ENCODE measurements around the gene OR2S2. TPM values are rescaled to one million over a fixed set of nuclear protein-coding genes. Genes with fewer than 3 reads are reported as not detected.

OR2S2 gene
- total RNA-seq, 6 donors from 2014 or later: not detected

- Histone ChIP-seq H3K4me1 (peaks cover 63 to 80% (median 77%) of the 10 kb centered on the region in 4 donors), H3K27ac (peak within 1 kb of the TSS; percentile 94 to 98 (median 95)), H3K4me3 (peak within 1 kb of the TSS in 3 of 4 donors; percentile 30 to 46 (median 41)), H3K27me3 (no peaks in the 10 kb centered on the region), H3K9me3 (no peaks in the 10 kb centered on the region), H3K36me3 (no peaks in the 10 kb centered on the region)
- DNase-seq (peak in 1 of 2 donors; percentile 43), ATAC-seq (ENCODE audit: low FRiP score in 2 of 2) (no peak)
- peak in 1 of 4 donors; percentile 17 for TF ChIP-seq POLR2A (IDR thresholded peaks at IDR 0.05)
- no peak for TF ChIP-seq CTCF (IDR thresholded peaks at IDR 0.05)
- peak in 1 of 2 donors; percentile 8 for TF ChIP-seq POLR2AphosphoS5 (IDR thresholded peaks at IDR 0.05)
- WGBS, 2 donors: 55 to 76% methylated on average over 11 of the region's 11 CpGs
Observed at GRCh38 chr9:35909274-35909673, 48.7 kb downstream of the OR2S2 start, which contains the start of gene SPAAR. SPAAR (plus strand) TSS chr9:35909490; CDS start chr9:35910464, 974 bp downstream.

GRCh38 chr9:35908504-35909125, 49.3 kb downstream of the OR2S2 start:
- TF ChIP-seq POLR2AphosphoS5 (IDR thresholded peaks at IDR 0.05) (no peak), POLR2A (IDR thresholded peaks at IDR 0.05) (no peak), EP300 (IDR thresholded peaks at IDR 0.05) (no peak), CTCF (IDR thresholded peaks at IDR 0.05) (no peak)
- H3K4me3 ChIP-seq: no peak overlapping the region
- WGBS, 2 donors: 42 to 53% methylated on average over 9 of the region's 9 CpGs

GRCh38 chr9:35907711-35908503, 50.0 kb downstream of the OR2S2 start:
- Histone ChIP-seq H3K9me3 (no peaks in the 10 kb centered on the region), H3K27ac (peak overlapping the region; percentile 94 to 98 (median 95)), H3K4me3 (peak overlapping the region in 3 of 4 donors; percentile 0 to 41 (median 22)), H3K36me3 (no peaks in the 10 kb centered on the region), H3K27me3 (no peaks in the 10 kb centered on the region), H3K4me1 (peaks cover 69 to 92% (median 87%) of the 10 kb centered on the region in 4 donors)
- peak in 1 of 2 donors; percentile 65 for DNase-seq
- ATAC-seq (ENCODE audit: low FRiP score in 2 of 2): peak; percentile 70 to 72
- TF ChIP-seq EP300 (IDR thresholded peaks at IDR 0.05) (peak in 2 of 4 donors; percentile 81 to 89), CTCF (IDR thresholded peaks at IDR 0.05) (no peak), POLR2A (IDR thresholded peaks at IDR 0.05) (peak in 1 of 4 donors; percentile 1), POLR2AphosphoS5 (IDR thresholded peaks at IDR 0.05) (peak; percentile 40 to 76)
- WGBS, 2 donors: 20 to 28% methylated on average over 13 of the region's 13 CpGs

More at GRCh38 chr9:35908504-35909125, 49.3 kb downstream of the OR2S2 start:
- Histone ChIP-seq H3K4me1 (peaks cover 62 to 86% (median 81%) of the 10 kb centered on the region in 4 donors), H3K27ac (peak overlapping the region; percentile 94 to 98 (median 95)), H3K9me3 (no peaks in the 10 kb centered on the region), H3K36me3 (no peaks in the 10 kb centered on the region), H3K27me3 (no peaks in the 10 kb centered on the region)
- ATAC-seq (ENCODE audit: low FRiP score in 2 of 2) (peak in 1 of 2 donors; percentile 4), DNase-seq (no peak)

Other genes starting within 250 kb of the OR2S2 start
- 100 to 1,000 TPM; 237 to 557 (median 325) TPM for gene TLN1, start 226.0 kb downstream of the OR2S2 start, total RNA-seq
- 10 to 100 TPM; 27.2 to 61.3 (median 33.5) TPM for gene CREB3, start 225.5 kb downstream of the OR2S2 start, total RNA-seq
- 100 to 1,000 TPM in 1 of 6 donors, 10 to 100 TPM in 5; 60.4 to 189 (median 77.0) TPM for gene GBA2, start 208.9 kb downstream of the OR2S2 start, total RNA-seq
- gene RGP1, start 208.9 kb downstream of the OR2S2 start, total RNA-seq: 10 to 100 TPM; 20.1 to 34.4 (median 23.5) TPM
- gene MSMP, start 203.9 kb downstream of the OR2S2 start, total RNA-seq: 1 to 10 TPM in 2 of 6 donors, not detected in 4; 1.1 to 2.8 TPM
- gene NPR2, start 166.6 kb downstream of the OR2S2 start, total RNA-seq: 10 to 100 TPM in 4 of 6 donors, 1 to 10 TPM in 2; 8.3 to 46.1 (median 13.1) TPM
- gene SPAG8, start 145.9 kb downstream of the OR2S2 start, total RNA-seq: 10 to 100 TPM in 3 of 6 donors, 1 to 10 TPM in 3; 2.5 to 43.0 (median 13.3) TPM
- 10 to 100 TPM; 15.7 to 57.9 (median 42.2) TPM for gene HINT2, start 143.1 kb downstream of the OR2S2 start, total RNA-seq
- gene FAM221B, start 129.4 kb downstream of the OR2S2 start, total RNA-seq: under 1 TPM in 2 of 6 donors, not detected in 4; 0.10 to 0.15 TPM
- 10 to 100 TPM in 3 of 6 donors, 1 to 10 TPM in 3; 6.5 to 21.0 (median 10.0) TPM for gene TMEM8B, start 128.9 kb downstream of the OR2S2 start, total RNA-seq
- not detected for gene OR13J1, start 87.8 kb downstream of the OR2S2 start, total RNA-seq
- gene HRCT1, start 52.0 kb downstream of the OR2S2 start, total RNA-seq: 10 to 100 TPM in 4 of 6 donors, 1 to 10 TPM in 2; 2.1 to 19.1 (median 10.6) TPM
- 10 to 100 TPM in 3 of 6 donors, 1 to 10 TPM in 3; 3.3 to 19.9 (median 8.5) TPM for gene SPAAR, start 48.7 kb downstream of the OR2S2 start, total RNA-seq
- gene RECK, start 78.8 kb upstream of the OR2S2 start, total RNA-seq: 10 to 100 TPM in 4 of 6 donors, 1 to 10 TPM in 2; 8.4 to 17.6 (median 11.0) TPM
- gene GLIPR2, start 178.6 kb upstream of the OR2S2 start, total RNA-seq: 100 to 1,000 TPM in 1 of 6 donors, 10 to 100 TPM in 5; 39.6 to 131 (median 66.0) TPM
- gene CCIN, start 211.2 kb upstream of the OR2S2 start, total RNA-seq: 1 to 10 TPM in 1 of 6 donors, under 1 TPM in 4, not detected in 1; 0.30 to 1.4 (median 0.49) TPM
- gene CLTA, start 232.8 kb upstream of the OR2S2 start, total RNA-seq: 100 to 1,000 TPM; 120 to 218 (median 192) TPM

Measured in upper lobe of left lung (tissue), 6 donors.